Retinal pigment epithelial cell (primary cell): ENCODE measurements around the gene CENPF.
"Not testable (repeated sequence)": the region's sequence is repeated elsewhere in the genome, so short reads cannot be mapped to it uniquely, and the experiment has no call there.

ENCODE experiments used
- DNase-seq: peaks from one replicate; pipeline ENCODE4 v3.0.0-alpha.2; 2010; ENCODE audit warnings: low read depth
- H3K4me3 ChIP-seq: 2 replicates; pipeline ENCODE4 v1.5.1; 2011; ENCODE audit warnings: mild to moderate bottlenecking, low read length, control low read depth, moderate library complexity
- TF ChIP-seq, protein P1 (sequence below): conservative IDR thresholded peaks from 2 replicates; pipeline ENCODE4 v1.5.1; 2011; ENCODE audit warnings: low read depth, low read length, control low read depth, inconsistent platforms

CENPF gene

GRCh38 chr1:214662223-214662785, 59.3 kb downstream of the CENPF start:
- no peak overlapping the region for H3K4me3 ChIP-seq
- TF ChIP-seq, protein P1, sequence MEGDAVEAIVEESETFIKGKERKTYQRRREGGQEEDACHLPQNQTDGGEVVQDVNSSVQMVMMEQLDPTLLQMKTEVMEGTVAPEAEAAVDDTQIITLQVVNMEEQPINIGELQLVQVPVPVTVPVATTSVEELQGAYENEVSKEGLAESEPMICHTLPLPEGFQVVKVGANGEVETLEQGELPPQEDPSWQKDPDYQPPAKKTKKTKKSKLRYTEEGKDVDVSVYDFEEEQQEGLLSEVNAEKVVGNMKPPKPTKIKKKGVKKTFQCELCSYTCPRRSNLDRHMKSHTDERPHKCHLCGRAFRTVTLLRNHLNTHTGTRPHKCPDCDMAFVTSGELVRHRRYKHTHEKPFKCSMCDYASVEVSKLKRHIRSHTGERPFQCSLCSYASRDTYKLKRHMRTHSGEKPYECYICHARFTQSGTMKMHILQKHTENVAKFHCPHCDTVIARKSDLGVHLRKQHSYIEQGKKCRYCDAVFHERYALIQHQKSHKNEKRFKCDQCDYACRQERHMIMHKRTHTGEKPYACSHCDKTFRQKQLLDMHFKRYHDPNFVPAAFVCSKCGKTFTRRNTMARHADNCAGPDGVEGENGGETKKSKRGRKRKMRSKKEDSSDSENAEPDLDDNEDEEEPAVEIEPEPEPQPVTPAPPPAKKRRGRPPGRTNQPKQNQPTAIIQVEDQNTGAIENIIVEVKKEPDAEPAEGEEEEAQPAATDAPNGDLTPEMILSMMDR = no peak
- no peak for DNase-seq

- no peak for DNase-seq
- TF ChIP-seq, protein P1 = no peak
- H3K4me3 ChIP-seq = no peak overlapping the region
Measured at GRCh38 chr1:214664651-214665433, 61.8 kb downstream of the CENPF start.

DNA sequence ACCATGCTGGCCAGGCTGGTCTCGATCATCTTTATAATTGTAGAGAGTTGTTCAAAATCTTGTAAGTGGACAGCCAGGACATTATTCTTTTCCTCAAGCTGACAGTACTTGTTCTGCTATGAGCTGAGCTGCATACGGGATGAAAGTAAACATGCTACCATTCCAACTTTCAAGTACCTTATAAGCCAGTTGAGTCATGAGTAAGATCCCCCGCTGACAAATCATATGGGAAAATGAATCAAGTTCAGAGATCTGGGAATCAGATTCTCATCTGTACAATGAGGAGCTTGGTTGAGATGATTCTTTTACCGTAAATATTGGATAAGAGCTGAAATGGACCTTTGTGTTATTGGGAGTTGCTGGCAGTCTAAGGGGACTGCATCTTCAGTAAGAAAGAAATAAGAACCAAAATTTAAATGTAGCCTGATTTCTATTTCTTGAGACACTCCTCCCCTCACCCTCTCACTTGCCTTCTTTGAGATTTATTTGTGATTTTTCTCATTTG, 62.7 kb downstream of the CENPF start:
- TF ChIP-seq, protein P1 = no peak
- no peak overlapping the region for H3K4me3 ChIP-seq
- DNase-seq = no peak

- DNase-seq = no peak
- TF ChIP-seq, protein P1 = no peak
- H3K4me3 ChIP-seq = no peak overlapping the region
Measured at GRCh38 chr1:214666674-214667073, 63.7 kb downstream of the CENPF start.

DNA sequence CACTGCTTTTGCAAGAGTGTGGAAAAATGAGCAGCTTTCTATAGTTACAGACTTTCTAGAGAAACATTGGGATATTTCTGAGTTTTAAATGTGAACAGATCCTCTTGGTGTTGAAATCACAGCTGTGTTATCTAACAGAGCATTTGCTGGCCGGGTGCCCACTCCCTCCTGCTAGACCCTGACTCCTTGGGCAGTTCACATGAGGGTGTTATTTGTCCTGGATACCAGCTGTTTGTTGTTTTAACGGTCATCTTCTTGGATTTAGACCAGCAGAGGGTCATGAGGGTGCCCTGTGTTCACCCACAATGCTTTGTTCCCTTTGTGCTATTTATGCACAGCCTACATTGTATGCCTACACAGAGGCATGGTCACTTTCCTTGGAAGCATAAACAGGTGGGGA, 67.1 kb downstream of the CENPF start:
- TF ChIP-seq, protein P1 = no peak
- no peak overlapping the region for H3K4me3 ChIP-seq
- DNase-seq = no peak

DNA sequence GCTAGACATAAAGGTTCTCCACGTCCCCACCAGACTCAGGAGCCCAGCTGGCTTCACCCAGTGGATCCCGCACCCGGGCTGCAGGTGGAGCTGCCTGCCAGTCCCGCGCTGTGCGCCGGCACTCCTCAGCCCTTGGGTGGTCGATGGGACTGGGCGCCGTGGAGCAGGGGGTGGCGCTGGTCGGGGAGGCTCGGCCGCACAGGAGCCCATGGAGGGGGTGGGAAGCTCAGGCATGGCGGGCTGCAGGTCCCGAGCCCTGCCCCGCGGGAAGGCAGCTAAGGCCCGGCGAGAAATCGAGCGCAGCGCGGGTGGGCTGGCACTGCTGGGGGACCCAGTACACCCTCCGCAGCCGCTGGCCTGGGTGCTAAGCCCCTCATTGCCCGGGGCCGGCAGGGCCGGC, 70.0 kb downstream of the CENPF start:
- DNase-seq, H3K4me3 ChIP-seq: not testable (repeated sequence)

- no peak overlapping the region for H3K4me3 ChIP-seq
- TF ChIP-seq, protein P1 = no peak
Measured at GRCh38 chr1:214673576-214673975, 70.6 kb downstream of the CENPF start.

DNA sequence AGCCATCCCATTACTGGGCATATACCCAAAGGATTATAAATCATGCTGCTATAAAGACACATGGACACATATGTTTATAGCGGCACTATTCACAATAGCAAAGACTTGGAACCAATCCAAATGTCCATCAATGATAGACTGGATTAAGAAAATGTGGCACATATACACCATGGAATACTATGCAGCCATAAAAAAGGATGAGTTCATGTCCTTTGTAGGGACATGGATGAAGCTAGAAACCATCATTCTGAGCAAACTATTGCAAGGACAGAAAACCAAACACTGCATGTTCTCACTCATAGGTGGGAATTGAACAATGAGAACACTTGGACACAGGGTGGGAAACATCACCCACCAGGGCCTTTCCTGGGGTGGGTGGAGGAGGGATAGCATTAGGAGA, 72.5 kb downstream of the CENPF start:
- not testable (repeated sequence) for H3K4me3 ChIP-seq, DNase-seq

More at GRCh38 chr1:214673576-214673975, 70.6 kb downstream of the CENPF start:
- no peak for DNase-seq
